Cardiac muscle cell (in vitro differentiated cells and primary cell): ENCODE data around the gene ATP8A2. TPM values are rescaled to one million over a fixed set of nuclear protein-coding genes. Genes with fewer than 3 reads are reported as not detected.
A peak's percentile ranks its signal among the peaks of the same experiment; 100 is the strongest.

Source experiments
- DNase-seq, 2 donors: peaks; one replicate each; pipeline versions ENCODE4 v3.0.0 to v3.0.0-alpha.2; 2010 to 2017; ENCODE audit warnings: low read depth in 1 of 2, low spot score in 1 of 2
- H3K27ac ChIP-seq: fragments of 200-600 bp; sonication (generic); 2 replicates; pipeline ENCODE4 v1.5.1; 2016
- H3K27me3 ChIP-seq: fragments of 200-600 bp; sonication (generic); 2 replicates; pipeline ENCODE4 v1.6.0; 2016; ENCODE audit warnings: control low read depth
- H3K36me3 ChIP-seq: fragments of 200-600 bp; sonication (generic); 2 replicates; pipeline ENCODE4 v1.5.1; 2016; ENCODE audit warnings: control low read depth
- H3K4me1 ChIP-seq: fragments of 200-600 bp; sonication (generic); 2 replicates; pipeline ENCODE4 v1.8.1; 2017; ENCODE audit warnings: low read depth, mild to moderate bottlenecking, mixed run types
- H3K4me3 ChIP-seq: fragments of 200-600 bp; sonication (generic); 2 replicates; pipeline ENCODE4 v1.5.1; 2016; ENCODE audit warnings: mild to moderate bottlenecking
- H3K9me3 ChIP-seq: fragments of 200-600 bp; sonication (generic); 2 replicates; pipeline ENCODE4 v1.5.1; 2017; ENCODE audit warnings: low read depth, mild to moderate bottlenecking, control low read depth
- polyA plus RNA-seq: library from polyadenylated mRNA; unstranded; fragments of >200 nt; fragmentation: Nextera tagmentation; extraction: Ambion mirVana; gene quantifications from 2 replicates; pipeline ENCODE4 v1.2.1, GENCODE V29; 2016
- total RNA-seq: library from RNA; depleted of rRNA; stranded (reverse); fragments of >200 nt; gene quantifications from 2 replicates; pipeline ENCODE4 v1.2.3, GENCODE V29; 2016
- TF ChIP-seq, protein P1 (sequence below): IDR thresholded peaks from 2 replicates; pipeline ENCODE4 v1.5.1; 2012; ENCODE audit warnings: low read depth, mild to moderate bottlenecking, low read length

Gene ATP8A2
- total and polyA plus RNA-seq, 2 experiments from 2014 or later: 0.86 to 0.89 TPM

DNA sequence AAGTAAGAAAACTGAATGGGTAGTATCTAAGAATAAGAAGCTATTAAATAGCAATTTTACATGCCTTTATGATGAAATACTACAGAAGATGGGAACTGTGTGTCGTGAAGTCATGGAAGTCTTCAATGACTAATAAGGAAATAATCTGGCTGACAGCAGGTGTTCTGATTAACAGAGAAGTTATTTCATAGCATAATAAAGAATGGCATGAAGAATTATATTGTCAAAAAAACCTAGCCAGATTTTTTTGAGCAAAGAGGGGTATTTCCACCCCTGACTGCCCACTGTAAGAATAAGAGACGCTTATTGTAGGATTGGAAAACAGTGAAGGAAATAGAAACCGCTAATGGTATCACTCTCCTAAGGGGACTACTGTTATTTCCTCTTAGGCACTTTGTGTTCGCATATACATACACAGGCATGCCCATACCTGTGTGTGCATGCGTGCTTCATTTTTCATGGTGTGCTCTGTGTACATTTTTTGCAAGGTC lies 361.3 kb downstream of the ATP8A2 start:
- TF ChIP-seq, protein P1, sequence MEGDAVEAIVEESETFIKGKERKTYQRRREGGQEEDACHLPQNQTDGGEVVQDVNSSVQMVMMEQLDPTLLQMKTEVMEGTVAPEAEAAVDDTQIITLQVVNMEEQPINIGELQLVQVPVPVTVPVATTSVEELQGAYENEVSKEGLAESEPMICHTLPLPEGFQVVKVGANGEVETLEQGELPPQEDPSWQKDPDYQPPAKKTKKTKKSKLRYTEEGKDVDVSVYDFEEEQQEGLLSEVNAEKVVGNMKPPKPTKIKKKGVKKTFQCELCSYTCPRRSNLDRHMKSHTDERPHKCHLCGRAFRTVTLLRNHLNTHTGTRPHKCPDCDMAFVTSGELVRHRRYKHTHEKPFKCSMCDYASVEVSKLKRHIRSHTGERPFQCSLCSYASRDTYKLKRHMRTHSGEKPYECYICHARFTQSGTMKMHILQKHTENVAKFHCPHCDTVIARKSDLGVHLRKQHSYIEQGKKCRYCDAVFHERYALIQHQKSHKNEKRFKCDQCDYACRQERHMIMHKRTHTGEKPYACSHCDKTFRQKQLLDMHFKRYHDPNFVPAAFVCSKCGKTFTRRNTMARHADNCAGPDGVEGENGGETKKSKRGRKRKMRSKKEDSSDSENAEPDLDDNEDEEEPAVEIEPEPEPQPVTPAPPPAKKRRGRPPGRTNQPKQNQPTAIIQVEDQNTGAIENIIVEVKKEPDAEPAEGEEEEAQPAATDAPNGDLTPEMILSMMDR: no peak
- no peak overlapping the region for H3K27ac ChIP-seq
- peaks cover 2% of the 10 kb centered on the region for H3K4me1 ChIP-seq
- no peaks in the 10 kb centered on the region for H3K9me3 ChIP-seq
- DNase-seq: no peak
- no peaks in the 10 kb centered on the region for H3K36me3 ChIP-seq
- H3K27me3 ChIP-seq: no peaks in the 10 kb centered on the region
- H3K4me3 ChIP-seq: no peak overlapping the region

DNA sequence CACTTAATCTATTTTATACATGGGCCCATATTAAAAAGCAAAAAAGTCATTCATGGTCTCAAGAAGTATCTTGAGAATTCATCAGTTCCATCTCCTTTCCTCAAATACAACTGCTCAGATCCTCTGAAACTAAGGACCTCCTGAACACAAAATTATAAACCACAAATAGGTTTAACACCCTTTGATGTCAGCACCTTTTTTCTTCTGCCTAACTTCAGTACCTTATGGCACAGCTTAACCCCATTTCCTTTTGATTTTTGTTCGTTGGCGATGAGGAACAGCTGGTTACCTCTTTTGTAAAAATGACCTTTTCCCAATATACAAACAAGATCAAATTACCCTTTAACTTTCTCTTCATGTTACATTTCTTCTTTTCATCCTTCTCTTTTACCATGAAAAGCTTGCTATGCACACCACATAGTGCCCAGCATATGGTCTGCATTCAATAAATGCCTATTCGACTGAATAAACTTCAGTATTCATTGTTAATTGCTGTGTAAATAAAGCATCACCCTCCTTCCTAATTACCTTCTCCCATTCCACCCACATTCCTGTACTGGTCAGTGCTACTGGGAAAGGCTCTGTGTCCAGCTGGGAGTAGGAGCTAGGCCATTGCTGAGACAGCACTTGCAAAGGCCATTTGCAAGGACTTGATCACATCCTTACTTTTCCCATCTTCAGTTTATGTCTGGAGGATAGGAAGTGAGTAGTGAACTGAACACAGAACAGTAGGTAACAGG lies 362.1 kb downstream of the ATP8A2 start:
- no peak overlapping the region for H3K4me3 ChIP-seq
- H3K9me3 ChIP-seq: no peaks in the 10 kb centered on the region
- H3K4me1 ChIP-seq: peaks cover 10% of the 10 kb centered on the region
- DNase-seq: no peak
- no peaks in the 10 kb centered on the region for H3K27me3 ChIP-seq
- H3K27ac ChIP-seq: no peak overlapping the region
- no peaks in the 10 kb centered on the region for H3K36me3 ChIP-seq
- TF ChIP-seq, protein P1: no peak

DNA sequence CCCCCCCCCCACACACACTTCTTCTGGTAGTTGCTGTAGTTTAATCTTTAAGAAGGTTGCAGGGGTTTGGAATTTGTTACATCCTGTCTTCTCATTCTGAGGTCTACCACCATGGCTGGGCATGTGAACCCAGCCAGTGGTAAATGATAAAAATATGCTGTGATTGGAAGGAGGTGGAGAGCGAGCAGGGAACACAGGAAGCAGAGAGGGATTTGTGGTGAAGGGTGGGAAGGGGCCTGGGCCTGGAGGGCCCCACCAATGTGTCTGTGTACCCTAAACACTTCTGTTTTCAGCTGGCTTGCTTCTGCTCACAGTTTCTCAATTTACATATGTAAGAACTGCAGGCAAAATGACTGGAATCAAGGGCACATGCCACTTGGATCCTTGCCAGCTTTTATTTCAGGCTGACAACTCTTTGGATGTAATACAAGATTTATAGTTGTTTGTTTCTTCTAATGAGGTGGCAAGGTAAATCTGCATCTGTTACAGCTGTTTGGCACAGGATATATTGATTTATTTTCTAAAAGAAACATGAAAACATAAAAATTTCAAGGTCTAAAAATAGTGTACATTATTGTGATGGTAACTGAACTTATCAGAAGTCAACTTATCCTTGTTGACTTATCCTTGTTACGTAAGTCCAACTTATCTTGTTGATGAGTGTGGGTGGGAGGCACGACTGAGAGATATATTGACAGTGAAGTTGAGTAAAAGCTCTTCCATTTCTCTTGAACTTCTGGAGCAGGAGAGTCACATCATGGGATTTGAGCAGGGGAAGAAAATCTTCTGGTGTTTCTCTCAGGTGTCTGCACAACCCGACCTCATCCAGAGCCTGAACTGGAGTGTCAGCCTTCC lies 366.8 kb downstream of the ATP8A2 start:
- no peaks in the 10 kb centered on the region for H3K9me3 ChIP-seq
- no peaks in the 10 kb centered on the region for H3K27me3 ChIP-seq
- H3K36me3 ChIP-seq: no peaks in the 10 kb centered on the region
- no peak overlapping the region for H3K27ac ChIP-seq
- peaks cover 16% of the 10 kb centered on the region for H3K4me1 ChIP-seq
- TF ChIP-seq, protein P1: no peak
- peak; percentile 46 to 62 for DNase-seq
- no peak overlapping the region for H3K4me3 ChIP-seq

DNA sequence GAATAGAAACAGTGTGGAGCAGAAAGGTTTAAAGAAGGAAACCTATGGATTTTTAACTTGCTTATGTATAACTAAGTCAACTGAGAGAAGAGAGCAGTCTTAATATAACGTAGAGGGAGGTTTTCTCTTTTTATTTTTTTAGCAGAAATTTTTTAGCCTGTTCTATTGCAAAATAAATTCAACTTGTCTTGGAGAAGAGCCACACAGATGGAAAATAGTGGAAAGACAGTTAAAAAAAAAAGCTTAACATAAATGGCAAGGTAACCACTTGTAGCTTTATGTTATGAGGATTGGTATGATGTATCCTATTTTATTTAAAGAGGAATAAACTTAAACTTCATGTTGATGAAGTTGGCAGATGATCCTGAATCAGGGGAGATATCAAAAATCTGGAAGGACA lies 367.6 kb downstream of the ATP8A2 start:
- Histone ChIP-seq H3K36me3 (no peaks in the 10 kb centered on the region), H3K4me1 (peaks cover 21% of the 10 kb centered on the region), H3K9me3 (no peaks in the 10 kb centered on the region), H3K27me3 (no peaks in the 10 kb centered on the region), H3K27ac (no peak overlapping the region), H3K4me3 (no peak overlapping the region)
- peak in 1 of 2 donors; percentile 19 for DNase-seq
- TF ChIP-seq, protein P1: no peak

DNA sequence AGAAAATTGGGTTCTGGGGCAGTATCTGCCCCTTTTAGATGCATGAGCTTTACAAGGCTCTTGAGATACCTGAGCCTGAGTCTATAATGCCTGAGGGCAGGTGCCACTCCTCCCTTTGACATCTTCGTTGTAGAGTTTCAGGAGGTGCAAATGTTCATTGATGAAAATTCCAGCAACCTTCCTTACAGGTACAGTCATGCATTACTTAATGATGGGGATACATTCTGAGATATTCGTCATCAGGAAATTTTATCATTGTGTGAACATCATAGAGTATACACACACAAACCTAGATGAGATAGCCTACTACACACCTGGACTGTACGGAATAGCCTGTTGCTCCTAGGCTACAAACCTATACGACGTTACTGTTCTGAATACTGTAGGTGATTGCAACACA lies 370.0 kb downstream of the ATP8A2 start:
- DNase-seq: no peak
- Histone ChIP-seq H3K4me3 (no peak overlapping the region), H3K27ac (no peak overlapping the region), H3K4me1 (peaks cover 21% of the 10 kb centered on the region), H3K9me3 (no peaks in the 10 kb centered on the region), H3K27me3 (no peaks in the 10 kb centered on the region), H3K36me3 (no peaks in the 10 kb centered on the region)
- TF ChIP-seq, protein P1: no peak
